PFSK-1 (cell line): ENCODE measurements around the gene GRK2.

ENCODE experiments used
- FOXP2 ChIP-seq: optimal IDR thresholded peaks from 2 replicates; pipeline ENCODE3; 2011; ENCODE audit warnings: borderline replicate concordance, control low read depth, inconsistent platforms; ENCODE audit not compliant: insufficient read depth; ENCODE audit errors: extremely low read length, extremely low read depth
- POLR2AphosphoS5 ChIP-seq: IDR thresholded peaks from 2 replicates; pipeline ENCODE4 v1.6.1; 2012; ENCODE audit warnings: low read depth, mild to moderate bottlenecking, control low read depth, low read length, moderate library complexity
- REST ChIP-seq, 2 experiments: IDR thresholded peaks; 2 replicates each; pipeline versions ENCODE4 v1.6.1 to v1.8.0; 2011 to 2012; ENCODE audit warnings: low read depth in 2 of 2, low read length in 2 of 2, control low read depth in 1 of 2, inconsistent platforms in 1 of 2, mild to moderate bottlenecking in 1 of 2, moderate library complexity in 1 of 2; ENCODE audit not compliant: insufficient read depth in 1 of 2
- SIN3A ChIP-seq: IDR thresholded peaks from 2 replicates; pipeline ENCODE4 v1.6.1; 2012; ENCODE audit warnings: mild to moderate bottlenecking, low read length, moderate library complexity, borderline replicate concordance; ENCODE audit not compliant: insufficient read depth
- TAF1 ChIP-seq: IDR thresholded peaks from 2 replicates; pipeline ENCODE4 v1.6.1; 2012; ENCODE audit warnings: low read length, control low read depth, borderline replicate concordance; ENCODE audit not compliant: insufficient read depth

The GRK2 gene

GRCh38 chr11:67301951-67302516 lies 35.8 kb downstream of the GRK2 start:
- no peak for TF ChIP-seq POLR2AphosphoS5
- no peak for TF ChIP-seq FOXP2
- no peak for TF ChIP-seq SIN3A
- TF ChIP-seq REST (IDR thresholded peaks at IDR 0.05; ENCODE audit: insufficient read depth in 1 of 2, low read depth in 2 of 2, low read length in 2 of 2) = no peak
- TF ChIP-seq TAF1 = no peak

DNA sequence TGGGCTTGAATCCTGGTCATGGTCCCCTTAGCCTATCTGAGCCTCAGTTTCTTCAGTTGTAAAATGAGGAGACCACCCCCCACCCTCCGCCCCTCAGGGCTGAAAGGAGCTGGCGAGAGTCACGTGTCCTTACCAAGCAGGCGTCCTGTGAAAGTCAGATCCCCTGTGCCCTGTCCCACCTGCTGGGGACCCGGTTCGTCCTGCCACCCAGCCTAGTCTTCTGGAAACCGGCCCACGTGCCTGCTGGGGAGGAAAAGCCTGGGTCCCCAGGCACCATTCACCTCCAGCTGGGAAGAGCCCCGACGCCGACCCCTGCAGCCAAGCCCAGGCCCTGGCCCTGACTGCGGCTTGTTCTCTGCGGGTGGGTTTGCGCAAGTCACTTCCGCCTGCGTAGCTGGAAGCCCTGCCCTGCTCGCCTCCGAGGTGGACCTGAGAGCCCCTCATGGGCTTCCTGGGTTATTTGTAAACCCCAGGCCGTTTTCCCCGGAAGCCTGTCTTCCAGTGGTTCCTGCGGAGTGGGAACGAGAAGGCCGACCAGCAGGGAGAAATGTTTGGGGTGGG lies 36.4 kb downstream of the GRK2 start:
- TF ChIP-seq SIN3A = no peak
- no peak for TF ChIP-seq FOXP2
- no peak for TF ChIP-seq POLR2AphosphoS5
- TF ChIP-seq REST (IDR thresholded peaks at IDR 0.05; ENCODE audit: insufficient read depth in 1 of 2, low read depth in 2 of 2, low read length in 2 of 2) = no peak
- TF ChIP-seq TAF1 = no peak

- TF ChIP-seq TAF1 (no peak), REST (IDR thresholded peaks at IDR 0.05; ENCODE audit: insufficient read depth in 1 of 2, low read depth in 2 of 2, low read length in 2 of 2) (no peak), SIN3A (no peak), FOXP2 (no peak), POLR2AphosphoS5 (no peak)
These were observed 37.0 kb downstream of the GRK2 start, which contains the start of gene SSH3 for GRCh38 chr11:67303132-67303834. Gene SSH3 (plus strand): TSS chr11:67303530. CDS start chr11:67303626, 96 bp downstream.

- TF ChIP-seq REST (IDR thresholded peaks at IDR 0.05; ENCODE audit: insufficient read depth in 1 of 2, low read depth in 2 of 2, low read length in 2 of 2) = no peak
- TF ChIP-seq TAF1 = no peak
- no peak for TF ChIP-seq FOXP2
- no peak for TF ChIP-seq SIN3A
These were observed 37.6 kb downstream of the GRK2 start for GRCh38 chr11:67303835-67304411.
